Fibroblast of gingiva (primary cell): Measurements from ENCODE around the gene ETV7.

Source experiments
- DNase-seq: peaks from one replicate; pipeline ENCODE4 v3.0.0-alpha.2; 2011; ENCODE audit warnings: low read depth

The ETV7 gene

DNA sequence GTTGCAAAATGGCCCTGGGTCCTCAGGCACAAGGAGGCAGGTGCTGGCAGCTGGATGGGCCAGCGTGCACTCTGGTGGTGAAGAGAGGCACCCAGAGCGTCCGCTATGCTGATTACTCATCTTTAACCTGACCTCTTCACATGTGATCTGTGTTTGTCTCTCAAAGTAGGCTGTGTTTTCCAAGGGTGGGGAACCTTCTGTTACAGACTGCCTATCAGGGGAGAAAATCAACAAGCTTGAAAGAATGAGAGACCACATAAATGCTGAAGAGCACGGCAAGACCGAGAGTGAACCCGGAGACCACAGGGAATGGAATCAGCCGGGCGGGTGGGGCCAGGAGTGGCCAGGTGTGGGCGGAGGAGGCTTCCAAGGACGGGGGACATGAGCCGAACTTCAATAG, 67.0 kb downstream of the ETV7 start:
- no peak for DNase-seq

DNA sequence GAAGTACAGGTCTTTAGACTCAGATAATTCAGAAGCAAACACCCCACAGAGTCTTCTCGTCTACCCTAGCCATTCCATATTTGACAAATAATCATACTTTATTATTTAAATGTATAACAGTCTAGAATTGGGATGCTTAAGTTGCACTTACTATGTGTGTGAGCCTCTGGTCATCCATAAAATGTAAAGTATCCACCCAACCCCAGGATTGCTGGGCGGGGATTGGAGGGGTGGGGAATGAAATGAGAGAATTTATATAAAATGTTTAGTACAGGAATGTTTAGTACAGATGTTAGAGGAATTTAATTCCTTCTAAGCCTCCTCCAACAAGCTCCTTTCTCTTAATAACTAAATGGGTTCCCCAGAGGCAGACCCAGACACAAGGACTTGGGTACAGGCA, 67.6 kb downstream of the ETV7 start:
- no peak for DNase-seq

DNA sequence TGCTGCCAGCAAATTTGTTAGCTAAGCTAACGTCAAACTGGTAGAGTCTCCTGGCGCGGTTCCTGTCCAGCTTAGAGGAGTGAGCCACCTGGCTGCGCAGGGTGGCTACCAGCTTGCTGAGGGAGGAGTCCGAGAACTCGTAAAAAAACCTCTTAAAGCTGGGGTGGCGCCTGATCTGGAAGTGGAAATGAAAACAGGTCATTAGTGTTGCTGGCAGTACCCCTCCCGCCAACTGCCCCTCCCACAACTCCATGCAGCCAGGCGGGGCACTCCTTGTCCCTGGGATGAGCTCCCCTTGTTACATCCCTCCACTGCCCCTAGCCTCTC, 68.1 kb downstream of the ETV7 start:
- no peak for DNase-seq

DNA sequence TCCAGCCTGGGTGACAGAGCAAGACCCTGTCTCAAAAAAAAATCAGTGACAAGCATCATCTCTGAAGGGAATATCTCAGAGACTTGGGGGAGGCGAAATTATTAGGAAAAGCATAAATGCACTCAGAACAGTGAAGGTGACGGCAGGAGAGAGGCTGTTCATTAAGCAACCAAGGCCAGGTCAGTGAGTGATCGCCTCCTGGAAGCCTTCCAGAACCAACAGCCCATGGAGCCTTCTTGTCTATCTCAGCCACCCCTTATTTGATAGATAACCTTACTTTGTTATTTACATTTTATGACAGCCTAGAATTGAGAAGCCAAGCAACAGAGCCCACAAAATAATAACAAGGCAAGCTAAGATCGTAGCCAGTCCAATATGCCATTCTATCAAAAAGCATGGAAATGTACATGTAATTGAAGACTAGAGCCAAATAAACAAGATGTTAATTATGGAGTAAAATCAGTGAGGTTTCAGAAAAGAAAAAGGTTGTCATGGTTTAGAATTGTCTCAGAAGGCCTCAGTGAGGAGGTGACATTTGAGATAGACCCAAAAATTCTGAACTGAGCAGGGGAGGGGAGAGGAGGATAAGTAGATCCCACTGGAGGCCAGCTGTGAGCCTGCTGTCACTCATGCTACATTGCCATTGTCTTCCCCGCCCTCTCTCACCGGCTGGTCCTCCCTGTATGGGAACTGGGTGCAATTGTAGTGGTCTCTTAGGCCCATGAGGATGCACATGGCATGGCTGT, 68.6 kb downstream of the ETV7 start:
- DNase-seq, result no peak

DNA sequence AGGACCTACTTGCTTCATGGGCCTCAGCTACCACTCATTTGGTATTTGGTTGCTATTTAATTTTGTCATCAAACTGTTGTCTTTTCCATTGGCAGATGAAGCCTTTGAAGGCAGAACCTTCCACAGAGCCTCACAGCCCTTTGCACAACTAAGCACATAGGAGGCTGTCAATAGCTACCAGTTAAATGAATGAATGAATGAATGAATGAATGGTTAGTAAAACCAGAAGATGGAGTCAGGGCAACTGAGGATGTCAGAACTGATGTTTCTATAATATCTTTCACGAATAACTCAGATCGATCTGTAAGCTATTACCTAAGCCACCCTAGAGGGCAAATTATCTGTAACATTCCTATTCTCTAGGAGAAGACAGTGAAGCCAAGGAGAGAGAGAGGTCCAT, 69.8 kb downstream of the ETV7 start:
- no peak for DNase-seq
